Brain microvascular endothelial cell (primary cell): Measurements from ENCODE around the gene FANK1.
"Not testable (repeated sequence)": the region's sequence is repeated elsewhere in the genome, so short reads cannot be mapped to it uniquely, and the experiment has no call there.

Source experiments
- DNase-seq: peaks from one replicate; pipeline ENCODE4 v3.0.0-alpha.2; 2020
- H3K27ac ChIP-seq: fragments of 250-450 bp; sonication (Bioruptor Pico); 2 replicates; pipeline ENCODE4 v1.5.1; 2020; ENCODE audit warnings: mild to moderate bottlenecking, moderate library complexity
- H3K27me3 ChIP-seq: fragments of 250-450 bp; sonication (Bioruptor Pico); replicated peaks from 2 replicates; pipeline ENCODE4 v1.5.1; 2020; ENCODE audit warnings: mild to moderate bottlenecking
- H3K36me3 ChIP-seq: fragments of 250-450 bp; sonication (Bioruptor Pico); replicated peaks from 2 replicates; pipeline ENCODE4 v1.5.1; 2020; ENCODE audit warnings: mild to moderate bottlenecking
- H3K4me3 ChIP-seq: 2 replicates; pipeline ENCODE4 v1.5.1; 2011; ENCODE audit warnings: low read depth, mild to moderate bottlenecking, control low read depth, low read length, moderate library complexity
- CTCF ChIP-seq: IDR thresholded peaks from 2 replicates; pipeline ENCODE4 v1.5.1; 2011; ENCODE audit warnings: low read depth, mild to moderate bottlenecking, moderate library complexity, low read length, control low read depth, inconsistent platforms; ENCODE audit errors: missing control alignments
- in situ Hi-C: cut with HindIII; loops from 2 replicates; pipeline ENCODE4 v1.10.0; 2017; ENCODE audit warnings: low sequenced_read_pairs, low pct_ligation_motif_present

FANK1 gene

GRCh38 chr10:125925262-125925834 is 29.0 kb downstream of the FANK1 start:
- no peak overlapping the region for H3K4me3 ChIP-seq
- no peak for TF ChIP-seq CTCF
- in situ Hi-C loops: no loop called here
- DNase-seq: no peak
- H3K36me3 ChIP-seq: no peaks in the 10 kb centered on the region
- H3K27ac ChIP-seq: no peak overlapping the region
- no peaks in the 10 kb centered on the region for H3K27me3 ChIP-seq

DNA sequence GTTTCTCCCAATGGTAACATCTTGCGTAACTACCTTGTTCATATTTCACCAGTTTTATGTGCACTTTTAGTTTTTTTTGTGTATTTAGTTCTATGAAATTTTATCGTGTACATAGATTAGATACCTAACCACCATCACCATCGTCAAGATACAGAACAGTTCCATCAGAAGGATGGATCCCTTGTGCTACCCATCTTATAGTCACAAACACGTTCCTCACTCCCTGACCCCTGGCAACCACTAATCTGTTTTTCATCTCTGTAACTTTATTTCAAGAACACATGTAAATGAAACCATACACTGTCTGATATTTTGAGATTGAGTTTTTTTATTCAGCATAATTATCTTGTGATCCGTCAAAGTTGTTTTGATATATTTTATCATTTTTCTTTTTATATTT is 29.9 kb downstream of the FANK1 start:
- no peak for TF ChIP-seq CTCF
- no peak for DNase-seq
- Histone ChIP-seq H3K27me3 (no peaks in the 10 kb centered on the region), H3K27ac (no peak overlapping the region), H3K36me3 (no peaks in the 10 kb centered on the region), H3K4me3 (no peak overlapping the region)
- in situ Hi-C loops: no loop called here

- DNase-seq, H3K27me3 ChIP-seq, in situ Hi-C loops, H3K4me3 ChIP-seq, H3K27ac ChIP-seq, H3K36me3 ChIP-seq: not testable (repeated sequence)
These were observed 30.9 kb downstream of the FANK1 start for GRCh38 chr10:125927265-125927664.

GRCh38 chr10:125928928-125929585 is 32.7 kb downstream of the FANK1 start:
- in situ Hi-C loops: no loop called here
- no peak overlapping the region for H3K4me3 ChIP-seq
- H3K36me3 ChIP-seq: no peaks in the 10 kb centered on the region
- no peak overlapping the region for H3K27ac ChIP-seq
- no peak for TF ChIP-seq CTCF
- H3K27me3 ChIP-seq: no peaks in the 10 kb centered on the region
- DNase-seq: no peak

GRCh38 chr10:125929618-125930017 is 33.3 kb downstream of the FANK1 start:
- TF ChIP-seq CTCF: no peak
- H3K27me3 ChIP-seq: no peaks in the 10 kb centered on the region
- H3K4me3 ChIP-seq: no peak overlapping the region
- DNase-seq: no peak
- in situ Hi-C loops: no loop called here
- H3K36me3 ChIP-seq: no peaks in the 10 kb centered on the region
- no peak overlapping the region for H3K27ac ChIP-seq

DNA sequence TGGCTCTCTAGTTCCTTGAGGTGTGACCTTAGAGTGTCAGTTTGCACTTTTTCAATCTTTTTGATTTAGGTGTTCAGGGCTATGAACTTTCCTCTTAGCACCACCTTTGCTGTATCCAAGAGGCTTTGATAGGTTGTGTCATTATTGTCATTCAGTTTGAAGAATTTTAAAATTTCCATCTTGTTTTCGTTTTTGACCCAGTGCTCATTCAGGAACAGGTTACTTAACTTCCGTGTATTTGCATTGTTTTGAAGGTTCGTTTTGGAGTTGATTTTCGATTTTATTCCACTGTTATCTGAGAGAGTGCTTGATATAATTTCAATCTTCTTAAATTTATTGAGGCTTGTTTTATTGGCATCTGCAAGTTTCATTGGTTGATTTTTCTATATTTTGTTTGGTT is 37.3 kb downstream of the FANK1 start:
- TF ChIP-seq CTCF: no peak
- Histone ChIP-seq H3K27me3 (no peaks in the 10 kb centered on the region), H3K36me3 (no peaks in the 10 kb centered on the region), H3K4me3 (no peak overlapping the region), H3K27ac (no peak overlapping the region)
- DNase-seq: no peak
- in situ Hi-C loops: no loop called here
